ENCODE data around the gene ADAM15.

Gene ADAM15

DNA sequence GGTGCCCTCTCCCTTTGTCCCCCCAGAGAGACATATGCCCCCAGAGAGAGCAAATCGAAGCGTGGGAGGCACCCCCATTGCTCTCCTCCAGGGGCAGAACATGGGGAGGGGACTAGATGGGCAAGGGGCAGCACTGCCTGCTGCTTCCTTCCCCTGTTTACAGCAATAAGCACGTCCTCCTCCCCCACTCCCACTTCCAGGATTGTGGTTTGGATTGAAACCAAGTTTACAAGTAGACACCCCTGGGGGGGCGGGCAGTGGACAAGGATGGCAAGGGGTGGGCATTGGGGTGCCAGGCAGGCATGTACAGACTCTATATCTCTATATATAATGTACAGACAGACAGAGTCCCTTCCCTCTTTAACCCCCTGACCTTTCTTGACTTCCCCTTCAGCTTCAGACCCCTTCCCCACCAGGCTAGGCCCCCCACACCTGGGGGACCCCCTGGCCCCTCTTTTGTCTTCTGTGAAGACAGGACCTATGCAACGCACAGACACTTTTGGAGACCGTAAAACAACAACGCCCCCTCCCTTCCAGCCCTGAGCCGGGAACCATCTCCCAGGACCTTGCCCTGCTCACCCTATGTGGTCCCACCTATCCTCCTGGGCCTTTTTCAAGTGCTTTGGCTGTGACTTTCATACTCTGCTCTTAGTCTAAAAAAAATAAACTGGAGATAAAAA, 35.9 kb downstream of the ADAM15 start:
- DNase-seq, result no peak

- DNase-seq, result no peak
Measured at GRCh38 chr1:155091071-155092051, 40.2 kb downstream of the ADAM15 start.

DNA sequence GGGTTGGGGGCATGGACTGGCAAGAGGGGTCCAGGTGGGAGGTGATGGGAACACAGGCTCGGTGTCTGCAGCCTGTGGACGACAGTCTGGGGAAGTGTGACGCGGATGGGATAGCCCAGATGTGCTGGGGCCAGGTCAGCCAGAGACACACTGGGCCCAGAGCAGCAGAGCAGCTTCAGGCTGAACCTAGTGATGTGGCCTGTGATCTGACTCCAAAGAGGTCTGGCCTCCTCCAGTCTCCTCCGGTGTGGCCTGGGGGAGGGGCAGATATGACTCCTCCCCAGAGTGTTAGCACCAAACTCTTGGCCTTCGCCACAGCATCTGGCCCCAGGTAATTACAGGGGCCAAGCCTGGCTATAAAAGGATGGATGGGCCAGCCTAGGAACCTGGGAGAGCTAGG, 41.0 kb downstream of the ADAM15 start:
- DNase-seq, result no peak

DNA sequence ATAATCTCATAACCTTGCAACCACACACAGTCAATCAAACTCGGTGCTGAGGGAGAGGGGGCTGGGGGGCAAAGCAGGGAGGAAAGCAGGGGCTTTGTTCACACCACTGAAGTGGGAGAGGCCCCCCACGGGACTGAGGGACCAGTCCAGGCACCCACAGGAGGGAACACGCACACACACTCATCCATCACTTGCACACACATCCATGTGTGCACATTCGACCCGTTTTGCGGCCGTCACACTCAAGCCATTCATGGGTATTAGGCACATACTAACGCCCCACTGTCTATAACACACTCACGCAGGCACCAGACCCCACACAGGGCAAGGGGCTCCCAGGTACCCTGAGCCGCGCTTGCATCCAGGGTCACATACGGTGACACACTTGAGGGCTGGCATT, 41.5 kb downstream of the ADAM15 start:
- DNase-seq, result no peak

DNA sequence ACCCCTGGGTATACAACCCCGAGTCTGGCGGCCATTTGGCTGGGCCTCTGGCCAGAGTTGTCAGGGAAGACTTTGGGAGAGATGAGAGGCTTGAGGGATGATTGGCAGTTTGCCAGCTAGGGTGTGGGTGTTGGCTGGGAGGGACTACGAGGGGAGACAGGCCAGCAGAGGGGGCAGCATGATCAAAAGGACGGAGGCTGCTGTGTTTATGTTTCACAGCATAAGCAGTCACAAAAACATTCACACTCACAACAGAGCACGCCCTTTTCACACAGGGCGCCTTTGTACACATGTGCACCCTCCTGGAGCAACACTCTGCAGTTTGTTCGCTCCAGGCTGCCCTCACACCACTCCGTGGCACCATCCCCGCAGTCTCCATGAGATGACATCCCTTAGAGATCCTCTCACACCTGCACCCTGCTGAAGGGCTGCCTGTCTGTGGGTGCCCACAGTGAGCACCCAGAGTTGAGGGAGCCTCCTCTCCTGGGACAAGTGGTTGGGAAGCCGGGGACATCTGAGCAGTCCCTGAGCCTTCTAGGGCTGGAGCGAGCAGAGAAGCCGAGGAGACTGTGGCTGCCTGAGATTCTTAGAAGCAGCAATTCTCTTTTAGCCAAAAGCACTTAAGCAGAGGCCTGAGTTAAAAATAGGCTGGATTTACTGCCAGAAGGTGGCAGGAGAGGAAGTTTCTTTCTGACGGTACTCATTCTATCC, 43.0 kb downstream of the ADAM15 start:
- no peak for DNase-seq

DNA sequence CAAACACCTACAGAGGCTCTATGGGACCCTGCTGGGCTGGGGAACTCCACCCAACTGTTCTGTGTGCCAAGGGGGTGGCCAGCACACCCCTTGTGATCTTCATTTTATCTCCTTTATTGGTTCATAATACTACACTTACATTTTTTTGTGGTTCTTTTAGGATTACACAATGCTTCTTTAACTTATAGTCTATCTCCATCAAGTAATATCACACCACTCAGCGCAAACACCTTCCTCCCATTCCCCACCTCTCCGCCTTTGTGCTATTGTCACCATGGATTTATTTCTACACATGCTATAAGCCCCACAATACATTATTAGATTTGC, 43.5 kb downstream of the ADAM15 start:
- DNase-seq, result no peak

- DNase-seq, result no peak
Measured at GRCh38 chr1:155099331-155099730, 48.2 kb downstream of the ADAM15 start.

DNA sequence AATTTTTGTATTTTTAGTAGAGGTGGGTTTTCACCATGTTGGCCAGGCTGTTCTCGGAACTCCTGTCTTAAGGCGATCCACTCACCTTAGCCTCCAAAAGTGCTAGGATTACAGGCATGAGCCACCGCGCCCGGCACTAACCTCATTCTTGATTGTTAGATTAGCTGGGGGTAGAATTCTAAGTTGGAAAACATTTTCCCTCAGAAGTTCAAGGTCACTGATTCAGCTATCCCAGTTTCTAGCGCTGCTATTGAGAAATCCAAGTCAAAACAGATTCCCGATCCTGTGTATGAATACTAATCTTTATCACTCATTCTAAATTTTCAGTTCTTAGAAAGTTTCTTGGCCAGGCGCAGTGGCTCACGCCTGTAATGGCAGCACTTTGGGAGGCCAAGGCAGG, 52.2 kb downstream of the ADAM15 start:
- no peak for DNase-seq

DNA sequence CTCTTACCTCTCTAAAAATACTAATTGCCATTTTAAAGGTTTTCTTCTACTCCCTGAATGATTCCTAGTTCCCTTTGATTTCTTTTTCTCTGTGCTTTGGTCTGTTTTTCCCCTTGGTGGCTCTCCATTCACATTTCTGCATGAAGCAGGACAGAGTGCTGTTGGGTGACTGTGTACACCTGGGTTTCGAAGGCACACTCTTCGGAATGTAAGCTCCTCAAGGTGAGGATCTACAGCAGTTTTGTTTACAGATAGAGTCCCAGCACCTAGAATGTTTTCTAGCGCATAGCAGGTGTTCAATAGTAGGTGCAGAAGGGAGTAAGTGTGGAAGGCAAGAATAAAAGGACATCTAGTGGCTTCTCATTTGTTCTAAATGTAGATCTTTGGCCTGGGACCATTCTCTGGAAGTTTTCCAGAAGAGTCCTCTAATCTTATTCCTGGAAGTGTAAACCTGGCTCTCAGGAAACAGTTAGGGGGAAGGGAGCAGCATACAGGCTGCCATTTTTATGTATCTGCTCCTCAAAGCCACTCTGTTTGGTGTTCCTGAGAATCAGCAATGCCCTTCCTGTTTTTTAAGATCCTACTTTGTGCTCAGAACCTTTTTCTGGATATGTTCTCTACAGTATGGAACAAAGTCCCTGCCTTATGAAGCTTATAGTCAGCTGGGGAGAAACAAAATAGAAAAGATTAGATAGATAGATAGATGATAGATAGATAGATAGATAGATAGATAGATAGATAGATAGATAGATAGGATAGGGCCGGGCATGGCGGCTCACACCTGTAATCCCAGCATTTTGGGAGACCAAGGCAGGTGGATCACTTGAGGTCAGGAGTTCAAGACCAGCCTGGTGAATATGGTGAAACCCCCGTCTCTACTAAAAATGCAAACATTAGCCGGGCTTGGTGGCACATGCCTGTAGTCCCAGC, 53.8 kb downstream of the ADAM15 start:
- no peak for DNase-seq

DNA sequence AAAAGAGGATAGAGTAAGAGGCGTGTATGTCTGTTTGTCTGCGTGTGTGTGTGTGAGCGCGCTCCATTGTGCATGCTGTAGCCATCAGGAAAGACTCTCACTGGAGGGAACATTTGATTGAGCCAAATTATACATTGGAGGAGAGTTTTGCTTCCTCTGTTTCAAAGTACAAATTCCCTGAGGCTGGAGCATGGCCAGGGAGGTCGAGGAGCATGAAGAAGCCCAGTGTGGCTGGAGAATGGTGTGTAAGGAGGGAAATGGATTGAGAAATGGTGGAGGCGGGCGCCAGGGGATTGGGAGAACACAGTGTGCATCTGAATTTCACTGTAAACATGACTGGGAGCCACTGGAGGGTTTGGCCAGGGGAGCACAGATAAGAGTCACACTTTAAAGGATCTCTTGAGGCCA, 54.5 kb downstream of the ADAM15 start:
- no peak for DNase-seq

- DNase-seq, result no peak
Measured at GRCh38 chr1:155106862-155107261, 55.7 kb downstream of the ADAM15 start.

- no peak for DNase-seq
Measured at GRCh38 chr1:155107309-155108264, 56.5 kb downstream of the ADAM15 start.

- no peak for DNase-seq
Measured at GRCh38 chr1:155108296-155108695, 57.2 kb downstream of the ADAM15 start.

GRCh38 chr1:155110381-155110780, 59.3 kb downstream of the ADAM15 start:
- no peak for DNase-seq

- DNase-seq, result no peak
Measured at GRCh38 chr1:155110826-155111225, 59.7 kb downstream of the ADAM15 start.
